GM04504 (cell line): Measurements from ENCODE around the gene ZDHHC3.

Experiments
- DNase-seq: peaks from one replicate; pipeline ENCODE4 v3.0.0-alpha.2; 2012; ENCODE audit warnings: low read depth

The ZDHHC3 gene

DNA sequence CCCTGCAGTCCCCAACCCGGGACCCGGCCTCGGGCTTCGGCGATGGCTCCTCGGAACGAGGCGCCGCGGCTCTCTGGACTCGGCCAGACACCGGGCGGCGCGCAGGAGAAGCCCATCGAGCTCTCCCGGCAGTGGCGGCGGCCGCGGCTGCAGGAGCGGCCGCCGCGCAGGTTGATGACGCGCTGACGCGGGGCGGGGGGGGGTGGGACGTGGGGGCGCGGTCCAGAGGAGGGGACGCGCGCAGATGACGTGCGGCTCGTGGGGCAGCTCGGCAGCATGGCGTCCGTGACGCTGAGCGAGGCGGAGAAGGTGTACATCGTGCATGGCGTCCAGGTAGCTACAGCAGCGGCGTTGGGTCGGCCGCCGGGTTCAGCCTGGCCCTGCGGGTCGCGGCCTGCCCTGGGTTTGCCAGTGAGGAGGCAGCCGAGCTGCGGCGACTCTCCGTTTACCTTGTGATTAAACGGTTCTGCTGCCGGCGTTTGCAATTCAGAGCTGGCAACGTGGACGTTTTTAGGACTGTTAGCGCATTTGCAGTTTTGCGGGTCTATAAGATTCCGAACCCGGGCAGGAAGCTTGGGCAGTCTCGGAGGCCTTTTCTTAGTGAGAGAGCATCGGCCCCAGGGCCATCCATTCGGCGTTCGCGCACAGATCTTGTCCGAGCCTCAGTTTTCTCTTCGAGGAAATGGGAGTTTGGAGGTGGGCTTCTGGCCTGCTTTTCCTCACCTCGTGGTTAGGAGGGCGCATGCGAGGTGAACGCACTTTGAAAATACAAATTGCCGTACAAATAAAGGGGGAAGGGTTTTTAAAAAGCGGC lies at the start of gene ZDHHC3, which contains the start of gene EXOSC7:
TSS of gene ZDHHC3 (minus strand) at position 173 of the 814 bp plus-strand sequence. CDS start 16,738 bp downstream, outside the sequence.
TSS of gene EXOSC7 (plus strand) at position 243 of the 814 bp plus-strand sequence. CDS start at position 277, 34 bp downstream.
- DNase-seq: peak; percentile 73

GRCh38 chr3:45024542-45025255 lies 48.7 kb upstream of the ZDHHC3 start:
- DNase-seq: no peak

GRCh38 chr3:45023675-45024074 lies 47.7 kb upstream of the ZDHHC3 start:
- no peak for DNase-seq

GRCh38 chr3:45021524-45022297 lies 45.7 kb upstream of the ZDHHC3 start:
- no peak for DNase-seq

- DNase-seq: no peak
These were observed 44.6 kb upstream of the ZDHHC3 start for GRCh38 chr3:45020534-45020933.

DNA sequence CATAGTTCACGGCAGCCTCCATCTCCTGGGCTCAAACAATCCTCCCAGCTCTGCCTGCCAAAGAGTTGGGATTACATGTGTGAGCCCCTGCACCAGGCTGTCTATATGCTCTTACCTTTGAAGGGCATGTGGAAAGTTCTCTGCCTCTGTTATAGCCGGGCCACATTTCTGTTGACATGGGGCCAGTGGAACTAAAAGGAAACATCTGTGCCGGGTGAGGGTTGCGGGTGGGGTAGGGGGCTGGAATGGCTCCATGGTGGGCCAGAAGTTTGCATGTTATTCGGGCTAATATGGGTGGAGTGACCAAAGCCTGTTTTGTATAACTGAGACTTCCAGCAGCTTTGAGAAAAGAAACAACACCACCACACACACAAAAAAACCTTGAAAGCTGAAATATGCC lies 41.8 kb upstream of the ZDHHC3 start:
- DNase-seq: no peak

- DNase-seq: no peak
These were observed 40.9 kb upstream of the ZDHHC3 start for GRCh38 chr3:45016916-45017315.

DNA sequence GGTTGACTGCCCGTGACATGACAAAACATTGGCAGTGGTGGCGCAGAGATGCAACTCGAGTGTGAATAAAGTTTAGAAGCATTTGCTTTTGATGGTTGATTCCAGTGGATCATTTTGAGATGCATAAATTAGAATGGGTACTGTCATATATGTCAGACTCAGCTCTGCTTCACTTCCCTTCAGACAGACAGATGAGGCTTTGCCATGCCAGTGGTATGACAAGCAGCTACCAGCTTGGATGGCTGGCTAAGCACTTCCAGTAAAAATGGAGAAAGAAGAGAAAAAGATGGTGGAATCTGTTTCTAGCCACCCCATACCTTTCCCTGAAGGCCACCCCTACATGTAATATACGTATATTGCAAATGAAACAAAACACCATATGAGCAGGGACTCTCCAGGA lies 36.6 kb upstream of the ZDHHC3 start:
- DNase-seq: no peak

- DNase-seq: peak; percentile 92
These were observed 36.0 kb upstream of the ZDHHC3 start for GRCh38 chr3:45011756-45012508.

GRCh38 chr3:45010811-45011333 lies 34.9 kb upstream of the ZDHHC3 start:
- peak; percentile 71 for DNase-seq

DNA sequence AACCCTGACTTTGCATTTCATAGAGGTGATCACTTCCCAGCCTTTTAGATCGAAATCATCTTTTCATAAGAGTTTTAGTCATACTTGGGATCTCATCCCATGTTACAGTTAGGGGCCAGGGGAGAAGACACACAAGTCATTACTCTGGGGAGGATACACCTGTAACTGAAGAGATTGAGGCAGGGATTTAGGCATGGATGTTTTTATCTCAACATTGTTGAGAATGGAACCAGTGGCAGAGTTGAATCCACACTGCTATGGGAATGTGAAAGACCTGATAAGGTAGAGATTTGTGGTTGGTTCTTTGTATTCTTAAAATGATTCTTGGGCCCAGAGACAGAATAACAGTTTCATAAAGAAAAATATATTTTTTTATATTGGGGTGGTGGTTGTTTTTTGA lies 33.9 kb upstream of the ZDHHC3 start:
- no peak for DNase-seq

DNA sequence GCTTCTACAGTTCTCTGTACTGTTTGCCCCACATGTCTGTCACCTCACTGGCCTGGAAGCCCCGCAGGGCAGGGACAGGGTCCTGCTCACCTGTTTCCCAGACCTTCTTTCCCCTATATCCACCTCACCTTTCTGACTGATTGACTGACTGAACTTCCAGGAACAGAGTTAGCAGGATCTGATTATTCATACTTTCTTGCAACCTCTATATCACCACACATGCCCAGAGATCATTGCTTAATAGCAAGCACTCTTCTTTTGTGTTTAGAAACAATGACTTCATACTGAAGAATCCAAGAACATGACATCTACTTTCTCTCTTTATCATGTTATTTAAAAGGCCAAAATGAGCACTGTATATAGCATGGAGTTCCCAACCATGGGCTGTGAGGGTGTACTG lies 32.1 kb upstream of the ZDHHC3 start:
- DNase-seq: peak; percentile 42

DNA sequence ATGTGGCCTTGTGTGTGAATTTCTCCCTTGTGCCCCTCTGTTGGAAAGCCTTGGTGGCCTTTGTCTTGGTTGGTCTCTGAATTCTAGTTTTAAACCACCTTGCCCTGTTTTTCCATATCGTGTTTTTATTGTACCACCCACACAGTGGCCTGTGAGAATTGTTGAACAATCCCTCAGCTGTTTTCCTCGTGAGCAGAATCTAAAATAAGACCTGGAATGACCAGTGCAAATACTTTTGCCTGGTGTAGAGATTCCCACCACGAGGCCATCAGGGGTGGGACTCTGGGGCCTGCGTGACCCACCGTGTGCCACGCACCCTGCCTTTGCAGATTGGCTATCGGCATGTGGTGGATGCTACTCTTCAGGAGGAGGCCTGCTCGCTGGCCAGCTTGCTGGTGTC lies 31.1 kb upstream of the ZDHHC3 start:
- DNase-seq: no peak

DNA sequence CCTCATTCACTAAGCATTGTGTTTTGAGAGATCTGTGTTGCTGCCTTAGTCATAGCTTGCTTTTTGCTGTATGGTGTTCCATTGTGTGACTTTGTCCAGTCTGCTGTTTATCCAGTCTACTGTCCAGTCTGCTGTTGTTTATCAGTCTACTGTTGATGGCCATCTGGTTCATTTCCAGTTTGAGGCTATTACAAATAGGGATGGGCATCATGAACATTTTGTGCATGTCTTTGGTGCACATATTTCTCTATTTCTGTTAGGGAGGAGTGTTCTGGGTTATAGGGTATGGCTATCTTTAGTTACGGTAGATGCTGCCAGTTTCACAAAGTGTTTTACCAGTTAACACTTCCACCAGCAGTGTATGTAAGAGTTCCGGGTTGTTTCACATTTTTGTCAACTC lies 27.9 kb upstream of the ZDHHC3 start:
- DNase-seq: no peak

DNA sequence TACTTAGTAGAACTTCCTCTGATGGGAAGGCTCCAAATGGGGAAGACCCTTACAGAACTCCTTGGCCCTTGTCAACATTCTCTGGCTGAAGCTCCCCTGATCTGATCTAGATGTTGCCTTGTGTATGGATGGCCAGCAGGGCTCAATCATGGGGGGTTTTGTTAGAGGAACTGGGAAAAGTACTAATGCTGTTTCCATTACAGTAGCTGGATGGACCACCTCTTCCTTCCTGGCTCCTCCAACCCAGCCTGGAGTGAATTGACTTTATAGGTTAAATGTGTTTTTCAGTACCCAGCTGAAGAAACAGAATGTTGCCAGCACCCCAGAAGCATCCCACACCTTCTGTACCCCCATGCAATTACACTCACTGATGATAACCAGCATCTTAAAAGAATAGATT lies 27.4 kb upstream of the ZDHHC3 start:
- DNase-seq: no peak

DNA sequence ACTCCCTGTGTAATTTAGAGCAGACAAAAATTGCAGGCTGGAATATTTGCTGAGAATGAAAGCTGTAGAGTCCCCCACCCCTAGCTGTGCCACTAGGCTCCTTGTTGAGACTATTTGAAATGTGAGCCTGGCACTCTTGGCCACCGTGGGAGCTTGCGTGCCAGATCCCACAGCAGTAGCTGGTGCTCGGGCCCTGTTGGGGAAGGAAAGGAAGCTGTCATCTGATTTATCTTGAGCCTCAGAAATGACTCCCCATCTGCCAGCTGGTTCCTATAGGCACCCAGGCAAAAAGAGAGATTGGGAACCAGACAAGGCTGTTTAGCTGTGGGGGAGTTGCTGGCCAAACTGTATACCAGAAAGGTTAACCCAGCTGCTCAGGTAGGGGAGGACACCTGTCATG lies 26.7 kb upstream of the ZDHHC3 start:
- no peak for DNase-seq

- no peak for DNase-seq
These were observed 26.2 kb upstream of the ZDHHC3 start for GRCh38 chr3:45002139-45002660.

DNA sequence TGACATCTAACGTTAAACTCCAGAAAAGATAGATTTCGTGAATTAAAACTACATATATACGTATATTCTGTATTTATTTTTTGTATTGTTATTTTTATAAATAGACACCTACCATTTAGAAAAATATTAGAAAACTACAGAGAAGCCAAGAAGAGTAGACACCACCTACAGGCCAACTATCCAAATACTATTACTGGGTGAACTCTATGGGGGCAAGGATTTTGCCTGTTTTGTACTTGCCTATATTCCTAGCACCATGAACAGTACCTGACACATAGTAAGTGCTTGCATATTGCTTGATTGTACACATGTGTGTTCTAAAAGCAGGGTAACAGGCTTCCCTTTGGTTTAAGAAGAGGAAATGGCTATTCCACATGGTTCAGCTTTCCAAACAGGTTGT lies 25.8 kb upstream of the ZDHHC3 start:
- DNase-seq: no peak

- DNase-seq: no peak
These were observed 24.8 kb upstream of the ZDHHC3 start for GRCh38 chr3:45000823-45001222.

DNA sequence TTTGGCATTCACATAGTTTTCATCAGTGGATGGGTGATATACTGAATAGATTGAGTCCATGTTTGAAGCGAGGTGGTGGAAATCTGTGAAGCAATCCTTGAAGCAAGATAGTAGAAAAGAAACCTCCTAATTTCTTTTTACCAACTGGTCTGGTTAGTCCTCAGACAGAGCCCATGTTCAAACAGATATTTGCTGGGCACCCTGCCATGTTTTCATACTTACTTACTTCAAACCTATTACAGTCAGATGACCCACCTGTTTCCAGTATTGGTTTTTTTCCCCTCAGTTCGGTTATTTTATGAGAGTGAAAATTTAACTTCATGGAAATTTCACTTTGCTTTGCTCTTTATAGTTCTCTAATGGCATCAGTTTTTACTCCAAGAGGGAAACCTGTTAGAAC lies 23.8 kb upstream of the ZDHHC3 start:
- DNase-seq: no peak

DNA sequence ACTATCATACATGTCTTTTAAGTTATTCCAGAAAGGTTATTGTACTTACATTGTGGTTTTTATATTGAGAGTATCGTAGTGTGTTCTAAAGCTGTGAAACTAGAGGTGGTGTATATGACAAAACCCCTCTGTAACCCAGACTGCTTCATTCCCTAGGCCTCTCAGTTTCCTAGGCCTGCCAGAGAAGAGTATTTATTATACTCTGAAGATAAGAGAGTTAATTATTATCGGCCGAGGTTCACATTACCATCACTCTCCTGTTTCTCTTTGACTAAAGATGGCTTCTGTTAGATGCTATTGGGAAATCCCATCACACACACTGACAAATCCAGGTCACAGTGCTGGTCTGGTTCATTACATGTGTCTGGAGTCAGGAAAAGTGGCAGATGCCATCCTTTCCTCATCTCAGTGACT lies 20.6 kb upstream of the ZDHHC3 start:
- DNase-seq: no peak
